MM.1S (cell line): ENCODE measurements around the gene UQCC2.

Experiments
- CTCF ChIP-seq: fragments of 300-600 bp; sonication (generic); IDR thresholded peaks from 2 replicates; pipeline ENCODE4 v1.5.1; 2016; ENCODE audit warnings: antibody characterized with exemption, low read length, mixed read lengths
- EZH2 ChIP-seq: fragments of 300-600 bp; sonication (generic); optimal IDR thresholded peaks from 2 replicates; pipeline ENCODE3; 2017; ENCODE audit warnings: low read depth, mild to moderate bottlenecking, antibody characterized with exemption, low read length, mixed read lengths
- EZH2phosphoT487 ChIP-seq: fragments of 300-600 bp; sonication (generic); IDR thresholded peaks from 2 replicates; pipeline ENCODE4 v1.6.1; 2018; ENCODE audit warnings: antibody characterized with exemption, low read length

- TF ChIP-seq CTCF (no peak), EZH2phosphoT487 (no peak), EZH2 (no peak)
Measured at GRCh38 chr6:33651403-33651802, 60.1 kb downstream of the UQCC2 start.
